ENCODE data around the gene FBXL7. TPM values are rescaled to one million over a fixed set of nuclear protein-coding genes. Genes with fewer than 3 reads are reported as not detected.

FBXL7 gene
- polyA plus RNA-seq, 1 donor from 2014 or later = 0.24 TPM

DNA sequence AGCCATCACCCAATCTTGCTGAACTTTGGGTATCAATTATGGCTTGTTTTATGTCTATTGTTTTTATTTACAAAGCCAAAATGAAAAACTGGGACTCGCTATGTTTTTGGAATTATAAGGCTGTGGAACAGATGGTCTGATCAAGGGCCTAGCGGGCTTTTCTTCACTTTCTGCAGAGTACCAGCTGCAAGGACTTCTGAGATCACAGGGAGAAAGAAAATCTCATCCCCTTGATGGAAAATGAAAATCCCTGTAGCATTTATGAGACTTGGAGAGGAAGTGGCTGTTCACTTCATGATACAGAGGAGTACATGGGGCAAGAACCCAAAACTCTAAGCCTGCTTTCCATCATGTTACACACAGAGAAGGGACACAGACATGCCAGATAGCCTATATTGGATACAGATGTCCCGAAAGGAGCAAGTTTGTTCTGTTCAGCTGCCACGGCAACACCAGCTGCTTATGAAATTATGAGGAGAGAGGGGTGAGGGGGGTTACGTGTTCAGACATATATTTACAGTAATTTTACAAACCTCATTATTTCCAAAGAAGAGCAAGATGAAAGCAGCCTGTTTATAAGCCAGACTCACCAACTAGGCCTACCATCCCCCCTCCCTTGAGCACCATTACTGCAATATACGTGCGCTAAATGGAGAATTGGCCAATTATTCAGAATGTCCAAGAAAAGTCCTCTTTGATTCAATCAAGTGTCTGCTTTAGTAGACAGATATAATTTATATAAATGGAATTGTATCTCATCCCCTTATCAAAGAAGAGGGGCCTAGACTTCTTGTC is 459.6 kb downstream of the FBXL7 start:
- Histone ChIP-seq H3K27me3 (ENCODE audit: insufficient read depth, low read depth, low read length) (no peaks in the 10 kb centered on the region), H3K36me3 (ENCODE audit: insufficient read depth, low read length) (no peaks in the 10 kb centered on the region), H2AFZ (ENCODE audit: low read depth, low read length) (no peak overlapping the region), H3K4me2 (ENCODE audit: low read length) (no peak overlapping the region), H3K27ac (ENCODE audit: low read length) (no peak overlapping the region), H3K9ac (ENCODE audit: low read length) (no peak overlapping the region), H3K79me2 (replicated peaks; ENCODE audit: insufficient read depth, low read length) (no peaks in the 10 kb centered on the region), H4K20me1 (ENCODE audit: insufficient read depth) (no peaks in the 10 kb centered on the region), H3F3A (ENCODE audit: insufficient read depth, low read length, poor library complexity, severe bottlenecking) (no peaks in the 10 kb centered on the region), H3K9me2 (ENCODE audit: insufficient read depth, low read length) (no peaks in the 10 kb centered on the region), H3K4me3 (ENCODE audit: low read length) (no peak overlapping the region), H3K9me3 (ENCODE audit: low read length) (no peaks in the 10 kb centered on the region)
- TF ChIP-seq EZH2 (IDR thresholded peaks at IDR 0.05; ENCODE audit: borderline replicate concordance, insufficient read depth, low read length, poor library complexity, severe bottlenecking) (no peak), TAF1 (IDR thresholded peaks at IDR 0.05; ENCODE audit: low read depth) (no peak), EP300 (conservative IDR thresholded peaks at IDR 0.05; ENCODE audit: poor library complexity, severe bottlenecking) (no peak), POLR2AphosphoS5 (IDR thresholded peaks at IDR 0.05) (no peak)
- TF ChIP-seq, protein P1, sequence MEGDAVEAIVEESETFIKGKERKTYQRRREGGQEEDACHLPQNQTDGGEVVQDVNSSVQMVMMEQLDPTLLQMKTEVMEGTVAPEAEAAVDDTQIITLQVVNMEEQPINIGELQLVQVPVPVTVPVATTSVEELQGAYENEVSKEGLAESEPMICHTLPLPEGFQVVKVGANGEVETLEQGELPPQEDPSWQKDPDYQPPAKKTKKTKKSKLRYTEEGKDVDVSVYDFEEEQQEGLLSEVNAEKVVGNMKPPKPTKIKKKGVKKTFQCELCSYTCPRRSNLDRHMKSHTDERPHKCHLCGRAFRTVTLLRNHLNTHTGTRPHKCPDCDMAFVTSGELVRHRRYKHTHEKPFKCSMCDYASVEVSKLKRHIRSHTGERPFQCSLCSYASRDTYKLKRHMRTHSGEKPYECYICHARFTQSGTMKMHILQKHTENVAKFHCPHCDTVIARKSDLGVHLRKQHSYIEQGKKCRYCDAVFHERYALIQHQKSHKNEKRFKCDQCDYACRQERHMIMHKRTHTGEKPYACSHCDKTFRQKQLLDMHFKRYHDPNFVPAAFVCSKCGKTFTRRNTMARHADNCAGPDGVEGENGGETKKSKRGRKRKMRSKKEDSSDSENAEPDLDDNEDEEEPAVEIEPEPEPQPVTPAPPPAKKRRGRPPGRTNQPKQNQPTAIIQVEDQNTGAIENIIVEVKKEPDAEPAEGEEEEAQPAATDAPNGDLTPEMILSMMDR (IDR thresholded peaks at IDR 0.05; ENCODE audit: poor library complexity, severe bottlenecking) = no peak

DNA sequence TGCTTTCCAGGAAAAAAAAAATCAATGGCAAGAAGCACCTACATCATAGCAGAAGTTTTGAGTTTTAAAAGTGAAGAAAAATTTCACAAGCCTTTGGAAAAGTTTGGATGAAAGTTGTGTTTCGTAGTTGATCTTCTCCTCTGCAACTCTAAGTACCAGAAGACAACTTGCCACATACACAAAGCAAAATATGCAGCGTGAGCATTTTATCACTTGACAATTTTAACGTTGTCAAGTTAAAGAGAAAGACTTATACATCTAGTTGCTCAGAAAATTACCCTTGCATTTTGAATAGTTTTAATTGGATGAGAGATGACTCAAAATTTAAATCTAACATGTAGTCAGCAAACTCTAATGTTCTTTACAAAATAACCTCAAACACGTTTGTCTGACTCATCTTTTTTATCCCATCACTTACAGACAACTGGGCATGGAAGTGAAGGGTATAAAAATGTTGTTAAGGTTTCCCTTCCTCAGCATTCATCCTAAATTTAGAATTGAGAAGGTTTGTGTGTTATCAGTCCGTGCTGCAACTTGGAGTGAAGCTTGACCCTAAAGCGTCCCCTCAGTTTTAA is 466.2 kb downstream of the FBXL7 start:
- Histone ChIP-seq H4K20me1 (ENCODE audit: insufficient read depth) (no peaks in the 10 kb centered on the region), H3K79me2 (replicated peaks; ENCODE audit: insufficient read depth, low read length) (no peaks in the 10 kb centered on the region), H3K9ac (ENCODE audit: low read length) (no peak overlapping the region), H3K27me3 (ENCODE audit: insufficient read depth, low read depth, low read length) (no peaks in the 10 kb centered on the region), H2AFZ (ENCODE audit: low read depth, low read length) (no peak overlapping the region), H3F3A (ENCODE audit: insufficient read depth, low read length, poor library complexity, severe bottlenecking) (no peaks in the 10 kb centered on the region), H3K4me2 (ENCODE audit: low read length) (no peak overlapping the region), H3K9me2 (ENCODE audit: insufficient read depth, low read length) (no peaks in the 10 kb centered on the region), H3K9me3 (ENCODE audit: low read length) (no peaks in the 10 kb centered on the region), H3K27ac (ENCODE audit: low read length) (no peak overlapping the region), H3K4me3 (ENCODE audit: low read length) (no peak overlapping the region), H3K36me3 (ENCODE audit: insufficient read depth, low read length) (no peaks in the 10 kb centered on the region)
- TF ChIP-seq POLR2AphosphoS5 (IDR thresholded peaks at IDR 0.05) = no peak
- TF ChIP-seq, protein P1 (IDR thresholded peaks at IDR 0.05; ENCODE audit: poor library complexity, severe bottlenecking) = no peak
- TF ChIP-seq TAF1 (IDR thresholded peaks at IDR 0.05; ENCODE audit: low read depth) = no peak
- TF ChIP-seq RAD21 (conservative IDR thresholded peaks at IDR 0.05) = no peak
- TF ChIP-seq MXI1 (conservative IDR thresholded peaks at IDR 0.05; ENCODE audit: poor library complexity, severe bottlenecking) = no peak
- TF ChIP-seq SMC3 (conservative IDR thresholded peaks at IDR 0.05; ENCODE audit: poor library complexity) = no peak
- no peak for TF ChIP-seq EP300 (conservative IDR thresholded peaks at IDR 0.05; ENCODE audit: poor library complexity, severe bottlenecking)
- TF ChIP-seq, protein P2, sequence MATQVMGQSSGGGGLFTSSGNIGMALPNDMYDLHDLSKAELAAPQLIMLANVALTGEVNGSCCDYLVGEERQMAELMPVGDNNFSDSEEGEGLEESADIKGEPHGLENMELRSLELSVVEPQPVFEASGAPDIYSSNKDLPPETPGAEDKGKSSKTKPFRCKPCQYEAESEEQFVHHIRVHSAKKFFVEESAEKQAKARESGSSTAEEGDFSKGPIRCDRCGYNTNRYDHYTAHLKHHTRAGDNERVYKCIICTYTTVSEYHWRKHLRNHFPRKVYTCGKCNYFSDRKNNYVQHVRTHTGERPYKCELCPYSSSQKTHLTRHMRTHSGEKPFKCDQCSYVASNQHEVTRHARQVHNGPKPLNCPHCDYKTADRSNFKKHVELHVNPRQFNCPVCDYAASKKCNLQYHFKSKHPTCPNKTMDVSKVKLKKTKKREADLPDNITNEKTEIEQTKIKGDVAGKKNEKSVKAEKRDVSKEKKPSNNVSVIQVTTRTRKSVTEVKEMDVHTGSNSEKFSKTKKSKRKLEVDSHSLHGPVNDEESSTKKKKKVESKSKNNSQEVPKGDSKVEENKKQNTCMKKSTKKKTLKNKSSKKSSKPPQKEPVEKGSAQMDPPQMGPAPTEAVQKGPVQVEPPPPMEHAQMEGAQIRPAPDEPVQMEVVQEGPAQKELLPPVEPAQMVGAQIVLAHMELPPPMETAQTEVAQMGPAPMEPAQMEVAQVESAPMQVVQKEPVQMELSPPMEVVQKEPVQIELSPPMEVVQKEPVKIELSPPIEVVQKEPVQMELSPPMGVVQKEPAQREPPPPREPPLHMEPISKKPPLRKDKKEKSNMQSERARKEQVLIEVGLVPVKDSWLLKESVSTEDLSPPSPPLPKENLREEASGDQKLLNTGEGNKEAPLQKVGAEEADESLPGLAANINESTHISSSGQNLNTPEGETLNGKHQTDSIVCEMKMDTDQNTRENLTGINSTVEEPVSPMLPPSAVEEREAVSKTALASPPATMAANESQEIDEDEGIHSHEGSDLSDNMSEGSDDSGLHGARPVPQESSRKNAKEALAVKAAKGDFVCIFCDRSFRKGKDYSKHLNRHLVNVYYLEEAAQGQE (IDR thresholded peaks at IDR 0.05; ENCODE audit: borderline replicate concordance) = no peak
- no peak for TF ChIP-seq EZH2 (IDR thresholded peaks at IDR 0.05; ENCODE audit: borderline replicate concordance, insufficient read depth, low read length, poor library complexity, severe bottlenecking)
